HepG2 (cell line): ENCODE measurements around the gene GLG1. TPM values are rescaled to one million over a fixed set of nuclear protein-coding genes. Genes with fewer than 3 reads are reported as not detected.

Experiments
- GFI1 ChIP-seq: sonication (generic); formaldehyde crosslinking; IDR thresholded peaks from 2 replicates; pipeline ENCODE4 v1.5.0; 2020; ENCODE audit warnings: missing genetic modification reagents, mild to moderate bottlenecking, borderline replicate concordance
- HNRNPK ChIP-seq: fragments of 200-400 bp; formaldehyde crosslinking; IDR thresholded peaks from 2 replicates; pipeline ENCODE4 v1.6.1; 2018; ENCODE audit warnings: low read length, low read depth, moderate library complexity, mild to moderate bottlenecking; ENCODE audit not compliant: poor library complexity, severe bottlenecking
- HNRNPUL1 ChIP-seq: fragments of 200-400 bp; formaldehyde crosslinking; IDR thresholded peaks from 2 replicates; pipeline ENCODE4 v1.6.1; 2017; ENCODE audit warnings: low read depth, mild to moderate bottlenecking, low read length, moderate library complexity
- HOXA7 ChIP-seq: sonication (generic); formaldehyde crosslinking; IDR thresholded peaks from 2 replicates; pipeline ENCODE4 v1.8.1; 2022; ENCODE audit warnings: mild to moderate bottlenecking, missing genetic modification reagents, moderate library complexity
- KMT2B ChIP-seq: IDR thresholded peaks from 2 replicates; pipeline ENCODE4 v1.6.1; 2016; ENCODE audit warnings: missing genetic modification reagents, missing compliant biosample characterization
- PRPF4 ChIP-seq: fragments of 200-400 bp; formaldehyde crosslinking; IDR thresholded peaks from 2 replicates; pipeline ENCODE4 v1.6.1; 2016; ENCODE audit warnings: low read length, low read depth; ENCODE audit not compliant: poor library complexity, severe bottlenecking
- RARG ChIP-seq: sonication (generic); formaldehyde crosslinking; IDR thresholded peaks from 2 replicates; pipeline ENCODE4 v1.4.0; 2020; ENCODE audit warnings: low read depth, mild to moderate bottlenecking, missing genetic modification reagents
- RFXAP ChIP-seq: sonication (generic); formaldehyde crosslinking; IDR thresholded peaks from 2 replicates; pipeline ENCODE4 v1.4.0; 2020; ENCODE audit warnings: missing genetic modification reagents, borderline replicate concordance
- U2AF1 ChIP-seq: fragments of 200-400 bp; formaldehyde crosslinking; optimal IDR thresholded peaks from 2 replicates; pipeline ENCODE3; 2017; ENCODE audit warnings: mild to moderate bottlenecking, low read depth, low read length
- ZC3H13 ChIP-seq: sonication (generic); formaldehyde crosslinking; IDR thresholded peaks from 2 replicates; pipeline ENCODE4 v1.8.1; 2023; ENCODE audit warnings: mild to moderate bottlenecking, missing genetic modification reagents, moderate library complexity
- ZNF33A ChIP-seq: sonication (generic); formaldehyde crosslinking; IDR thresholded peaks from 2 replicates; pipeline ENCODE4 v1.5.1; 2020; ENCODE audit warnings: missing genetic modification reagents, mild to moderate bottlenecking, moderate library complexity, borderline replicate concordance
- ZNF441 ChIP-seq: sonication (generic); formaldehyde crosslinking; IDR thresholded peaks from 2 replicates; pipeline ENCODE4 v1.7.0; 2021; ENCODE audit warnings: missing genetic modification reagents, borderline replicate concordance
- ZNF564 ChIP-seq: sonication (generic); formaldehyde crosslinking; IDR thresholded peaks from 2 replicates; pipeline ENCODE4 v1.8.1; 2023; ENCODE audit warnings: mild to moderate bottlenecking, missing genetic modification reagents
- ZNF577 ChIP-seq: sonication (generic); formaldehyde crosslinking; IDR thresholded peaks from 2 replicates; pipeline ENCODE4 v1.4.0; 2020; ENCODE audit warnings: mild to moderate bottlenecking, low read depth, missing genetic modification reagents, borderline replicate concordance
- ZNF614 ChIP-seq: IDR thresholded peaks from 2 replicates; pipeline ENCODE4 v1.6.1; 2018; ENCODE audit warnings: missing biosample characterization, missing genetic modification reagents, inconsistent platforms, borderline replicate concordance
- ZNF644 ChIP-seq: IDR thresholded peaks from 2 replicates; pipeline ENCODE4 v1.6.1; 2016; ENCODE audit warnings: low read depth
- ZNF646 ChIP-seq: sonication (generic); formaldehyde crosslinking; IDR thresholded peaks from 2 replicates; pipeline ENCODE4 v1.9.0; 2021; ENCODE audit warnings: mild to moderate bottlenecking, missing genetic modification reagents
- ZNF720 ChIP-seq: sonication (generic); formaldehyde crosslinking; IDR thresholded peaks from 2 replicates; pipeline ENCODE4 v1.4.0; 2020; ENCODE audit warnings: missing genetic modification reagents
- ZNF773 ChIP-seq: sonication (generic); formaldehyde crosslinking; IDR thresholded peaks from 2 replicates; pipeline ENCODE4 v1.4.0; 2020; ENCODE audit warnings: missing genetic modification reagents, borderline replicate concordance
- polyA plus RNA-seq, 8 experiments: library from polyadenylated mRNA; depleted of rRNA in 3 of 8; stranded (reverse) in 7 of 8; unstranded in 1 of 8; fragments of >200 nt; fragmentation: Illumina TruSeq in 4 of 8; extraction: Trizol in 4 of 8; gene quantifications; 2 replicates each; pipeline versions ENCODE4 v1.2.1 to v1.2.3, GENCODE V29; 2011 to 2016; ENCODE audit warnings: low read depth in 4 of 8, missing spikeins in 1 of 8, mixed read lengths in 1 of 8; ENCODE audit not compliant: insufficient read depth in 1 of 8
- total RNA-seq, 5 experiments: library from RNA; depleted of rRNA; stranded (reverse); fragments of >200 nt; fragmentation: Illumina TruSeq; extraction: Trizol; gene quantifications; 2 replicates each; pipeline ENCODE4 v1.2.3, GENCODE V29; 2016; ENCODE audit warnings: low read depth in 1 of 5
- TF ChIP-seq, protein P1 (sequence below): sonication (generic); formaldehyde crosslinking; IDR thresholded peaks from 2 replicates; pipeline ENCODE4 v1.4.0; 2020; ENCODE audit warnings: missing genetic modification reagents, low read depth, mild to moderate bottlenecking, borderline replicate concordance

Gene GLG1
- total and polyA plus RNA-seq, 2 of the 13 experiments (the other 11 are each of a cell fraction or from before 2014, with no cell fraction given), result 87.7 to 141 TPM

- TF ChIP-seq ZNF646 (CRISPR knock-in tag) (no peak), PRPF4 (no peak), HNRNPK (peak; percentile 80), ZNF564 (CRISPR knock-in tag) (peak; percentile 47; the same call in 1 of the 2 replicates), HOXA7 (CRISPR knock-in tag) (no peak), ZNF614 (CRISPR knock-in tag) (peak; percentile 68; the same call in 1 of the 2 replicates), ZNF33A (CRISPR knock-in tag) (peak; percentile 46; the same call in 1 of the 2 replicates), RARG (CRISPR knock-in tag) (0 out of 2 replicates have a peak, but pooled peaks have one; percentile 42), U2AF1 (peak; percentile 87), ZNF644 (peak; percentile 25), HNRNPUL1 (peak; percentile 71; the same call in 1 of the 2 replicates), ZNF720 (CRISPR knock-in tag) (no peak), GFI1 (CRISPR knock-in tag) (0 out of 2 replicates have a peak, but pooled peaks have one; percentile 24), ZNF577 (0 out of 2 replicates have a peak, but pooled peaks have one; percentile 52), KMT2B (CRISPR knock-in tag) (peak; percentile 95), ZNF773 (CRISPR knock-in tag) (peak; percentile 83; the same call in 1 of the 2 replicates), ZNF441 (peak; percentile 20; the same call in 1 of the 2 replicates), RFXAP (CRISPR knock-in tag) (peak; percentile 93), ZC3H13 (CRISPR knock-in tag) (0 out of 2 replicates have a peak, but pooled peaks have one; percentile 41)
- TF ChIP-seq, protein P1, sequence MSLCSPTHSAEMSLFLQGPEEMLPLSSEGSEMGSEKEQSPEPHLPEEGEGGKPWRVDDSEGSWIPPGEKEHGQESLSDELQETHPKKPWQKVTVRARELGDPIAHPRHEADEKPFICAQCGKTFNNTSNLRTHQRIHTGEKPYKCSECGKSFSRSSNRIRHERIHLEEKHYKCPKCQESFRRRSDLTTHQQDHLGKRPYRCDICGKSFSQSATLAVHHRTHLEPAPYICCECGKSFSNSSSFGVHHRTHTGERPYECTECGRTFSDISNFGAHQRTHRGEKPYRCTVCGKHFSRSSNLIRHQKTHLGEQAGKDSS, result peak; percentile 96
Observed at GRCh38 chr16:74606521-74607309, at the start of gene GLG1 (continued).
